EH (cell line): ENCODE data around the gene DISP3.

Source experiments
- DNase-seq: peaks from one replicate; pipeline ENCODE4 v3.0.0-alpha.2; 2015; ENCODE audit warnings: low read depth

The DISP3 gene

DNA sequence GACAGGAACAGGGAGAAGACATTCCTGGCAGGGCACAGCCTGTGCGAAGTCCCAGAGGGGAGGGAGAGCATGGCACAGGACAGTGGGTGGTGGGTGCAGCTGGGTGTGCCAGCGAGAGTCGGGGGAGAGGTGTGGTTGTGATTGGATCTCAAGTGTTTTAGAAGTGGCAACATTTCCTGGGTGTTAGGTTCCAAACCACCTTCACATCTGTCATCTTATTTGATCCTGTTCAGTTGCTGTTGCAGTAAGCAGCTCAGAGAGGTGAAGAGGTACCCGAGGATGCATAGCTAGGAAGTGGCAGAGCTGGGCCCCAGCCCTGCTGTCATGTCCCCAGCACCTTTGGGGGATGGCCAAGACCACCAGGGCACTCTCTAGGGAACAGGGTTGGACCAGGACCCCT lies 22.0 kb upstream of the DISP3 start:
- no peak for DNase-seq

DNA sequence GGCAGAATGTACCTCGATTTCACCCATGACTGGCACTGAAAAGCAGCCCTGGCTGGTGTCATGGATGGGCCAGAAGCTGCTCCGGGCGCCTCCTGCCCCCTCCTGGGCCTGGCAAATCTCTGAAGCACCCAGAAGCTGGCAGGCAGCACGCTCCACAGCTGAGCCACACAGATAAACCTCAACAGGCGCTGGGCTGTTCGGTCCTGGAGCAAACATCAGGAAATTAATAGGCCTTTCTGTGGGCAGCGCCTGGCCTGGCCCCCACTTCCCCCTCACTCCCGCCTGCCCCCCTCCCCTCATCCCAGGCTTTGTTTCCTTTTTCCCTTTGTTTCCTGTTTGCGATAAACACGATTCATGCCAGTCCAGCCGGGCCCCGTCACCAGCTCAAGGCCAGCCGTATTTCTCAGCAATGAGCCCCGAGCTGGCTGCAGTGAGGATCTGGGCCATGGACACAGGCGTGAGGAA lies 20.1 kb upstream of the DISP3 start:
- no peak for DNase-seq

DNA sequence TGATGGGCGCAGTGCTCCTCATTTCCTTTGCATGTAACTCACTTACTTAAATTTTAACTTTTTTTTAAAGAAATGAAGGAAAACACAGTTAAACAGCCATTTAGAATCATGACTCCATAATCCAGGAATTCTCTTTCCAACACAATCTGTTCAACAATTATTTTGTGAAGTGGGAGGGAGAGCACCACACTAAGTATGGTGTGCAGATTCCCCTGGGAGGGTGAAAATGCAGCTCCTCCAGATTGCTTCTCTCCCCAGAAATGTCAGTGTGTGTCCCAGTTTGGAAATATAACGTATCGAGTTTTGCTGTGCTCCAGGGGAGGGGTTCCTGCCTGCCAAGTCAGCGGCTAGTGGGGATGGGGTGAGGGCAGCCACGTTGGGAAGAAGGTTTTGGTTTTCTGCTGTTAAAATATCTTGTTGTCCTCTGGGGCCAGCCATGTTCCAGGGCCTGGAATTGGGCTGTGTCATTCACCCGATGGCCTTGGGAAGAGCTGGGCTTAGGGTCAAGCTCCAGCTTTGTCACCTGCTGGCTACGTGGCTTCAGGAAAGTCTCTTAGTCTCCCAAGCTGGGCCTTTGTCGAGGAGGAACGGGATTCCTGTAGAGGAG lies 17.3 kb upstream of the DISP3 start:
- no peak for DNase-seq

DNA sequence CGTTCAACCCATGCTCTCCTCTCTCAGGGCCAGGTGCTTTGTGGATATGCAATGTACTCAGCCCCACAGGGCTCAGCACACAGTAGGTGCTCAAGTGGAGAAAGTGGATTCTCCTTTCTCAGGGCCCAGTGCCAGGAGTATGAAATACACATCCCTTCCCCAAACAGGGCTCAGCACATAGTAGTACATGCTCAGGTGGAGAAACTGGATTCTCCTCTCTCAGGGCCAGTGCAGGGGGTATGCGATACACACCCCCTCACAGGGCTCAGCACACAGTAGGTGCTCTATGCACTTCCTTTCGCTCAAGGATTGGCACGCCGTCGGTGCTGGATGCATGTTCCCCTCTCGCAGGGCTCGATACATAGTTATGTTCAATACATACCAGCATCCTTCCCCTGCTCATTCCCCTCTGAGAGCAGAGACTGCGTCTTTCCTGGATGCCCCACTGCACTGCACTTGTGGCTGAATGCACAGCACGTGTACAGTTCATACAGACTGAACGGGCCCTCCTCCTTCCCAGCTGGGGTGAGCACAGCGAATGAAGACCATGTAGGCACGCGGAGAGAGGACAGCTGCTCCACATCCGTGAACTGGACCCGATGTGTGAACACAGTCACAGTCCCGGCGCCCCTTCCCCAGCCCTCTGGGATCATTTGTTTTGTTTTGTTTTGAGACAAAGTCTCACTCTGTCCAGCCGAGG lies 16.6 kb upstream of the DISP3 start:
- no peak for DNase-seq

DNA sequence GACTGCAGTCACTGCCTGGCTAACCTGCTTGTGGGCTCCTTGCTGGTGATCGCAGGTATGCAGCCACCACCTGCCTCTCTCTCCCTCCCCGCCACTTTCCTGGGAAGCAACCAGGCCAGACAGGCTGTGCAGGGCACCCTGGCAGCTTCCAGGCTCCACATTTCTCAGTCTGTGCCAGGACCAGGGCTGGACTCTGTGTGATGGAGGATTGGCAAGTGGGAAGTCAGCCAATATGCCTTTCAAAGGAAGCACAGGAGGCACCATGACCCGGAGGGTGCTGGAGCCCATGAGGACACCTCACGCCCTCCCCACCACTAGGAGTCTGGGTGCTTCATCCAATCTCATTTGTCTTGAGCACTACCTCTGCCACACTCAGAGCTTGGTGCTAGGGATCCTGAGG lies 15.8 kb upstream of the DISP3 start:
- DNase-seq = no peak

DNA sequence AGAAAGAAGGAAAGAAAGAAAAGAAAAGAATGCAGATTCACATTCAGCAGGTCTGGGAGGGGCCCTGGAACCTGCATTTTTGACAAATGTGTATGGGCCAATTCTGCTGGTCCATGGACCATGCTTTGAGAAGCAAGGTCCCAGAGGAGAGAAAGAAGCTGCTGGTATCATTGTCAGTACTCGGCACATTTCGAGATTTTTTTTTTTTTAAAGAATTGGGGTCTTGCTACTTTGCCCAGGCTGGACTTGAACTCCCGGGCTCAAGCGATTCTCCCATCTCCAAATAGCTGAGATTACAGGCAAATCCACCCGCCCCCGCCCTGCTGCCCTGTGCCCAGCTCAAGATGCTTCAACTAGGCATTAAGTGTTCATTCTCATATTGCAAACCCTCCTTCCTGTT lies 13.6 kb upstream of the DISP3 start:
- DNase-seq = no peak

DNA sequence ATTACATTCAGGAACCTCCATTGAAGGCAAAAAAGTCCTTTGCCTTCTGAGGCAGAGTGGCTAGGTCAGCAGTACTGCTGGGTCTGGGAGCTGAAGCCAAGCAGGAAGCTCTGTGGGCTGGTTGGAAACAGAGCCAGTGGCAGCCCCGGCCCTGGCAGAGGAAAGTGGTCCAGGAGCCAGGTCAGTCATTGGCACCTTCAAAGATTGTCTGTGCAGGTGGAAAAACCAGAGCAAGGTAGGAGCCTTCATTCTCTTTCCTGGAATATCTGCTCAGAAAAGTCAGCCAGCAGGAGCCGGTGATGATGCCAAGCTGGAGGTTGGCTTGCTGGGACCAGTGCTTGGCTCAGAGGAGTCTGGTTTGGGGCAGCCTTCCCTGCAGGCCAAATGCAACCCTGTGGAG lies 12.5 kb upstream of the DISP3 start:
- no peak for DNase-seq

DNA sequence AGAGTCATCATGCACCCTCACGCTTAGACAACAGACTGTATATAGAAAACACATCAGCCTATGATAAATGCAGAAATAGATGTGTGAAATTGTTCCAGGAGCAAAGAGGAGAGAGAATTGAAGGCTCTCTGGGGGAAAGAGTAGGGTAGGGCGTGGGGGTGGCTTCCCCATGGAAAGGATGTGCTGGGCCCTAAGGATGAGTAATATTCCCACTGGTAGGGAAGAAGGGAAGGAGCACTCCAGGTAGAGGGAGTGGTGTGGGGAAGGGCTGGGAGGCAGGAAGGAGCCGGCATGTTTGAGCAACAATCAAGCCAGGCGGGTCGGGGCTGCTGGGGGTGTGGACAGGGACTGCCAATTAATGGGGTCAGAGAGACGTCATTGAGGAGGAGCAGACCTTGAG lies 10.1 kb upstream of the DISP3 start:
- DNase-seq = no peak

DNA sequence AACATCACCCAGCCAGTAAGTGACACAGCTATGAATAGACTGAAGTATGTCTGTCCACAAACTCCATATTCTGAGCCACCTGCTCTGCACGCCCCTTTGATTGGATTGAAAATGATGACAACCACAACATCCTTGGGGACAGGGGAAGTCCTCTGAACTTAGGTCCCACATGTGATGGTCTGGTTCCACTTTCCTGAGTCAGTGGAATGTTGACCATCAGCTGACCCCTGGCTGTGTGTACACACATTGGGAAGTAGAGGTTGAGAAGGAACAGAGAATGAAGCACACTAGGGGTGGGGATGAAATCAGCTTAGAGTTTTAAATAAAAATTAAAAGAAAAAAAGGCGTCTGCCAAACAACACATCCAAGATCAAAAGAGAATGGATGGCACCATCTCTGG lies 8.0 kb upstream of the DISP3 start:
- DNase-seq = no peak

DNA sequence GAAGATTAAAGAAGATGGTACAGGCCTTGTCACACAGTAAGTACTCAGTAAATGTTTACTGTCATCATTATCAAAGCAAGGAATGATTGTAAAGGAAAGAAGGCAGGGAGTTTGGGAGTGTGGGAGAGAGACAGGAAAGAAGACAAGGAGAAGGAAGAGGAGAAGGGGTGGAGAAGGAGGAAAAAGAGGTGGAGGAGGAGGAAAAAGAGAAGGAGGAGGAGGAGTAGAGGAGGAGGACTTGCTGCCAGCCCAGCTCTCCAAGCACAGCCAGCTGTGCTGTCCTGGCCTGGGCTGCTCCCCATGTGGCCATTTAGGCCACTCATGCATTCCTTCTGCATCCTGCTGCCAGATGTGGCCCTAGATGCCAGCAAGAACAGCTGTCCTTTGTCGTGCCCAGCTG lies 7.5 kb upstream of the DISP3 start:
- no peak for DNase-seq

DNA sequence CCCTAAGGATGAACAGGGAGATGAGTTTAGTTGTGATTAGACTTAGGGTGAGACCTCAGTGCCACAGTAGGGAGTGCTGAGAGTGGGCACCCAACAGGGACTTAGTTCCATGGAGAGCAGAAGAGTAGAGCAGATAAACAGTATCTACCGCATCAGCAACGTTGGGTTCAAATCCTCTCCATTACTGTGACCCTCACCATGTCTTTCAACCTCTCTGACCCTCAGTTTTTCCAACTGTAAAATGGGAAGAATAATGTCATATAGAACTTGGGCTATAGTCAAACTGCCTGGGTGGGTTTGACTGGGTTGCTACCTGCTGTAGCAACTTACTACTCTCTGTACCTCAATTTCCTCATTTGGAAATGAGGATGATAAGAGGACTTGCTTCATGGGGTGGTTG lies 6.7 kb upstream of the DISP3 start:
- no peak for DNase-seq

DNA sequence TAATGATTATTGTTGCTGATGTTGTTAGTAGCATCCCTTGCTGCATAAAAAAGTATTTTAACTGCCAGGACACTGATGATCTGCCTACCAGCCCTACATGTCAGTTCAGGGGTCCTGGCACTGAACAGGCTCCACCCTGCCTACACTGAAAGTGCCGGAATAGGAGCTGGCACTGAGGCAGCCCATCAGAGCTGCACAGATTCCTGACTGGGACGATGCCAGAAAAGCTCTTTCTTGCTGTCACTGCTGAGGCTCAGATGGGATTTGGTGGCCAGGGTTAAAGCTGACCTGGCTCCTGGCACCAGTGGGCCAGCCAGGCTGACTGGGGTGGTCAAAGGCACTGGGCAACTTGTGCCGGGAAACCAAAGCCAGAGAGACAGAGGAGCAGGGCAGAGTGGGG lies 6.2 kb upstream of the DISP3 start:
- DNase-seq = no peak

DNA sequence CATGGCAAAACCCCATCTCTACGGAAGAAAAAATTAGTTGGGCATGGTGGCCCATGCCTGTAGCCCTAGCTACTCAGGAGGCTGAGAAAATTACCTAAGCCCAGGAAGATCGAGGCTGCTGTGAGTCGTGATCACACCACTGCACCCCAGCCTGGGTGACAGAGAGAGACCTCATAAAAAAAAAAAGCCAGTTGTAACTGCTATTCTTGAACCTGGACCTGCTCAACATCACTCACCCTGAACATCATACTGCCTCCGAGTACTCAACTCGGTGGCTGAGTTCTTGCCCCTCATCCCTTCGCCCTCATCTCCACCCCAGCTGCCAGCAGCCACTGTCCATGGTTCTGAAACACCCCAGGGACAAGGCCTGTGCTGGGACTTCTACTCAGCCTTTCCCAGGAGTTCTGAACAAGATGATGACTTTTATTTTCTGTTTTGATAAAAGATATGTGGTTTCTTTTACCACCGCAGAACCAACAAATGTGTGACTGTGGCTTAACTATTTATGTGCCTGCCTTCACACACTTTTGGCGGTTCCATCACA lies 5.4 kb upstream of the DISP3 start:
- DNase-seq = peak; percentile 44

DNA sequence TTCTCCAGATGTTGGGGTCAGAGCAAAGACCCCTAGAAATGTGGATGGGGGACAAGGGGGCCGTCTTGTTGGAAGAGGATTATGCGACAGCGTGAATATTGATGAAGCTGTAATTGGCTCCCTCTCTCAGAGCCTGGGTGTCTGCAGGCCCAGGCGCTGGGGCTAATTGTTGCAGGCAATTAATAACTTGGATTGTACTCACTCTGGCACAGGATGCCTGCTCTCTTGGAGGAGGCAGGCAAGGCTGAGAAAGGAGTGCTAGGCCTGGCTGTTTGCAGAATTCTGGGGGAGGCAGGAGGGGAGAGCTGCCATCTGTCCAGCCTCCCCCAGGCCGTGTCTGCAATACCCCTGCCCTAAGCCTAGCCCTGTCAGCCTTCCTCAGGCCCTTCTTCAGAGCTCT lies 4.1 kb upstream of the DISP3 start:
- no peak for DNase-seq

DNA sequence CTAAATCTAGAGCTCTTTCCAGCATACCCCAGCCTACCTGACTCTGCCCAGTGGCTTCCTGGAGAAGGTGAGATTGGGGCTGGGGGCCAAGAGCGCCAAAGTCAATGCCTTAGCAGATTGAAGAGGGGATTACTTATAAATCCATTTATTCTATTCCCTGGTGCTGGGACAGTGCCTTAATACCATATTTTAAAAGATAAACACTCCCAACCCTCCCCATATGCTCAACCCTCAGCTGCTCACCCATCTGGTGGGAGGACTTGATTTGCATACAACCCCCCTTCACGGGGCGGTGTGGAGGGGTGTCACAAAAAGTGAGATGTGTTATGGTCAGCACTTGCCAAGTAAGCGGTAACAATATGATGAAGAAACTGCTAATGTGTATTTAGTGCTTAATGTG lies 3.2 kb upstream of the DISP3 start:
- DNase-seq = no peak

DNA sequence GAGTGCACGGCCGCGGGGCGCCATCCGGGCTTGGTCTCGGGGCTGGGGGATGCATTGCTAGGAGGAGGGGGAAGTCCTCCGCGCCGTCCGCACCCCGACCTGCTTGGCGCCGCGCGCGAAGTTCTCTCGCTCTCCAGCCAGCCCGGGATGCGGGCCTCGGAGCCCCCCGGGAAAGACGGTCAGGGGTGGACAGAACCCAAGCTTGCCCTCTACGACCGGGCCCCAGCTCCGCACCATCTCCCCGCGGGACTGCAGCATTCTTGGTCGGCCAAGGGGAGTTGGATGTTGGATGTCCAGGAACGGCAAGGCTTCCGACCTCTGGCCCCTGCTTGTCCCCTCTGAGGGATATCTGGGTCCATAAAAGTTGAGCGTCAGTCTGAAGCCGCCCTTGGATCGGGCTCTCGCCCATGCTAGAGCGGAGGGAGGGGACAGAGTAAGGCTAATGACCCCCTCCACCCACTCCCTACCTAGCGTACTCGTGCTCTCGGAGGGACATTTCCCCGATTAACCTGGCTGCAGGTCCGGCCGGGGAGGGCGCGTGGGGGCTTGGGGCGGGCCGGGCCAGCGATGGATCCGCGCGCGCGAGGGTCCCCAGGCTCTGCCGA lies 522 bp downstream of the DISP3 start:
- no peak for DNase-seq

DNA sequence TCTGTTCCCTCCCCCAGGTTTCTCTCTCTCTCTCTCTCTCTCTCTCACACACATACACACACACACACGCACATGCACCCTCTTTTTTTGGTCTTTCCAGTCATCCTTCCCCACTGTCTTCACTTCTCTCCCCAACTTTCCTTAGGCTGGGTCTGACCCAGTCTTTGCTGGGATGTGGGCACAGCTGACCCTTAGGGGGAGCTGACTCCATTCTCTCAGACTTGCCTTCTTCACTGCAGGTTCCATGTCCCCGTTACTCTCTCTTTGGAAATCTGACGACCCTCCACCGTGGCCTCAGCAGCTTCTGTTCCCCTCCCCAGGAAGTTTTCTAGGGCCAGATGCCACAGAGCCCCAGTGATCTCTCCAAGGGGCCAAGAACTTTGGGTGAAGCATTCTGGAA lies 2.1 kb downstream of the DISP3 start:
- DNase-seq = no peak

DNA sequence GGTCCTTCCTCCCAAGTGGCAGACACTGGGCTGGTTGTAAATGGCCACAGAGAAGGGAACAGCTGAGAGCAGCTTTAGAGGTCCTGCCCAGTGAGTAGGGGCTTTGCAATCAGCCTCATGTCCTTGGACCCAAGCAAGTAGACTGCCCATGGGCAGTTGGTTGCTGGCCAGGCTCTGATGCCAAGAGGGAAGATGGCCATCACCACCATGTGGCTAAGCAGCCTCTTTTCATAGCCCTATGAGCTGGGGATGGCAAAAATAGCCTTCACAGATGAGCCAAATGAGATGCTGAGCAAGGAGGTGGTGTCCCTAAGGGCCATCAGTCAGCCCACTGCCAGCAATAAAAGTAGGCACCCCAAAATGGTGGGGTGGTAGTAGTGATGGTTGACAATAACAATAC lies 3.2 kb downstream of the DISP3 start:
- no peak for DNase-seq

DNA sequence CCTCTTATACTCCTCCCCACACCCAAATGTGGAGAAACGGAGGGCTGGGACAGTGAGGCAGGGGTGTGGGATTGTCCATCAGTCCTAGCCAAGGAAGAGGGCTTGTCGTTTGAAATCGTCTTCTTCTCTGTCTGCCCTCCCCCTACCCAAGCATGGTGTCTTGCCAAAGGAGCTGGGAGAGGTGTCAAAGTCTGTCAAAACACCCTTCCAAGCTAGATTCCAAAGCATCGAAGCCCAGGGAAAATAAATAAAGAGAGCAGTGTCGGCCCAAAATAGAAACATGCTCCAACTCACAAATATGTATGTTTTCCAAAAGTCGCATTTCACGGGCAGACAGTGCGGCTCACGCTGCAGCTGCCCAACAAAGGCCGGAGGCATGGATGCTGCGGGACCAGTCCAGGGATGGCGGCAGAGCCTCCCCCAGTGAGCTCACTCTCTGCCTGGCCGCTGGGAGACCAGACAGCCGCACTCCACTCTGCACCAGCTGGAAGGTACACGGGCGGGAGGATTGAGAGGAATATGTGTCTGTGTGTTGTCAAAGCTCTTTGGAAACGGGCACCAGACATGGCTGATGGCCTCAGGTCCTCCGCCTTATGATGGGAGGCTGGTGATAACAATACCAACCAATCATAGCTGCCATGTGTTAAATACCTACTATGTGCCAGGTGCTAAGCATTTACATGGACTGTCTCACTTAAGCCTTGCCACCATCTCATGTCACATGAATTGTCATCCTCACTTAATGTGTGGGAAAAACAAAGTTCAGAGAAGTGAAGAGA lies 3.9 kb downstream of the DISP3 start:
- DNase-seq = no peak

DNA sequence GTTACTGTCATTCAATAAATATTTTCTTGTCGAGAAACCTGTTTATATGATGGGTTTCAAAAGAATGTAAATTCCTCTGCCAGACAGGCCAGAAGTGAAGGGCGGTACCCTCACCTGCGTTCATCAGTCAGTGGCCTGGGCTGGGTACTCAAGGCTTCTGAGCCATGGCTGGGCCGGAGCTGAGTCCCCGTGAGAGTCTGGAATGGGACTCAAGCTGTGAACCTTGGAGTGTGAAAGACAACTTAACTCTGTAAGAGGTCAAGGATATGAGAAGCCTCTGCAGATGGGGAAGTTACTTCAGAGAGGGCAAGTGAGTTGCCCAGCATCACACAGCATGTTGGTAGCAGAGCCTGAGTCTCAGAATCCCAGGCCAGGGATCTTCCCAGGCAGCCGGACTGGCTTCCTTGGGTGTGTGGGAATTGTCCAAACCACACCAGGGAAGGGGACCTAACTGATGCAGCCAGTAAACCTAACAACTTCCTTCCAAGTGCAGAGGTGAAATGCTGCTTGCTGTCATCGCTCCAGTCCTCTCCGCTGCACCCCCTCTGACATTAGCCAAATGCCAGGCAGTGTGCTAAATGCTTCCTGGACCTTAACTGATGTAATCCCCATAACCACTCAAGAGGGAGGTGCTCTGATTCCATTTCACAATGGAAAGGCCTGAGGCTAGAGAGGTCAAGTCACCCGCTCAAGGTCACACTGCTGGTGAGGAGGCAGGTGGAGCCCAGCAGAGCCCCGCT lies 4.8 kb downstream of the DISP3 start:
- DNase-seq = no peak

DNA sequence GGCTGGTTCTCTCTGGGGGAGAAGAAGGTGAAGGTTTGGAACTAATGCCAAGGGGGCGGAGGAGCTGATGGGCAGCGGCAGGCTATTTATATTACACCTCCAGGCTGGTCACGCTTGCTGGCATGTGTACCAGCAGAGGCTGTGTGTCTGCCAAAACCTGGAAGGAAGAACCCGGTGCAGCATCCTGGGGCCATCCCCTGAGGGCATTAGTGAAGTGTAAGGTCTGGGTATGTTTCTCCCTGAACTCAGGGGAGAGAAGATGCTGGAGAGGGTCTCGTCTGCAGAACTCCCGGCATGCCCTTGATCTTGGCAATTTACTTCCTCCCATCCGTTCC lies 5.3 kb downstream of the DISP3 start:
- no peak for DNase-seq

DNA sequence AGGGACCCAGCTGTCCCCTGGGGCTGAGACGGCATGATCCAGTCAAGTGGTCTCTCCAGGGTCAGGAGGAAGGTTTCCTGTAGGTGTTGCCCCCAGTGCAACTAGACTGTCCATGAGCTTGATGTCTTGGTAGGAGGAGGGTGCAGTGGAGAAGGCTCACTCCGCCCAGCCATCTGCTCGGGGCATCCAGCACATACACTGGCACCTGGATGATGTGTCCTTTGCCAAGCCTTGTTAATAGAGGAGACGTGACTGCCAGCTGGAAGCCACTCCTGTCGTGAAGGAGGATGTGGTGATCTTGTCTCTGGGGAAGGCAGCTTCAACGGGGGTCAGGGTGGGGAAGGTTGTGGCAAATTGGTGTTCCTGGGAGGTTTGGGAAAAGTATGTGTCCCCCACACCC lies 6.2 kb downstream of the DISP3 start:
- DNase-seq = no peak
